Left ventricle myocardium inferior (tissue), 1 donor: Measurements from ENCODE around the gene STRIT1. TPM values are rescaled to one million over a fixed set of nuclear protein-coding genes. Genes with fewer than 3 reads are reported as not detected.

Experiments used
- DNase-seq: peaks from one replicate; pipeline ENCODE4 v3.0.0-alpha.2; 2020
- H3K27ac ChIP-seq: fragments of 200-600 bp; replicated peaks from 2 replicates; pipeline ENCODE4 v1.8.0; 2021
- H3K27me3 ChIP-seq: fragments of 200-600 bp; 2 replicates; pipeline ENCODE4 v1.8.0; 2021; ENCODE audit warnings: low read depth
- H3K36me3 ChIP-seq: fragments of 200-600 bp; 2 replicates; pipeline ENCODE4 v1.8.0; 2021
- H3K4me1 ChIP-seq: fragments of 200-600 bp; 2 replicates; pipeline ENCODE4 v1.8.0; 2021
- H3K4me3 ChIP-seq: fragments of 200-600 bp; 2 replicates; pipeline ENCODE4 v1.8.0; 2021; ENCODE audit warnings: mild to moderate bottlenecking, moderate library complexity
- H3K9me3 ChIP-seq: fragments of 200-600 bp; replicated peaks from 2 replicates; pipeline ENCODE4 v1.8.0; 2021
- CTCF ChIP-seq: fragments of 200-600 bp; IDR thresholded peaks from 2 replicates; pipeline ENCODE4 v1.8.0; 2021; ENCODE audit warnings: antibody characterized with exemption, mild to moderate bottlenecking, borderline replicate concordance
- intact Hi-C: fragments of 100-400 bp; cut with micrococcal nuclease; formaldehyde crosslinking; loops from one replicate; pipeline ENCODE4 v1.11.0; 2022
- long read RNA-seq: library from polyadenylated mRNA; unstranded; transcript quantifications from one replicate; pipeline ENCODE4 v2.0.0, GENCODE V29; 2021
- total RNA-seq: library from RNA; stranded (reverse); fragmentation: NEBNext Ultra II Directional; extraction: Animal tissue kit (Norgen Biotek cat#: 25700); gene quantifications from one replicate; pipeline ENCODE4 v1.2.1, GENCODE V29; 2021
- donor health status: DM: no; HTN: yes; CAD: no; lungs with severe emphysema.

STRIT1 gene
- 11.7 TPM for total RNA-seq
- long read RNA-seq, transcript DWORF-201 (3 exons, 873 nt) = major isoform, 5 of 5 reads
- long read RNA-seq, partial matches to known transcripts = 0 of 5 reads
- long read RNA-seq, other reads (novel, unspliced or antisense) = 0 of 5 reads

- Histone ChIP-seq H3K4me3 (no peak within 1 kb of the TSS), H3K4me1 (no peaks in the 10 kb centered on the region), H3K27ac (no peak within 1 kb of the TSS), H3K36me3 (no peaks in the 10 kb centered on the region), H3K27me3 (no peaks in the 10 kb centered on the region), H3K9me3 (peaks cover 26% of the 10 kb centered on the region)
- no peak for DNase-seq
- TF ChIP-seq CTCF = no peak
- intact Hi-C loops = no loop called here
These were observed at the start of gene STRIT1 for GRCh38 chr3:155293516-155293915. Gene STRIT1, minus strand, starts transcription at chr3:155293683.

- Histone ChIP-seq H3K4me3 (no peak overlapping the region), H3K27me3 (no peaks in the 10 kb centered on the region), H3K27ac (no peak overlapping the region), H3K4me1 (no peaks in the 10 kb centered on the region), H3K9me3 (no peaks in the 10 kb centered on the region), H3K36me3 (no peaks in the 10 kb centered on the region)
- no peak for DNase-seq
- intact Hi-C loops = no loop called here
- no peak for TF ChIP-seq CTCF
These were observed 48.9 kb upstream of the STRIT1 start for GRCh38 chr3:155342344-155342743.

- DNase-seq = no peak
- intact Hi-C loops = no loop called here
- TF ChIP-seq CTCF = no peak
- Histone ChIP-seq H3K36me3 (no peaks in the 10 kb centered on the region), H3K27me3 (no peaks in the 10 kb centered on the region), H3K4me1 (peaks cover 7% of the 10 kb centered on the region), H3K9me3 (no peaks in the 10 kb centered on the region), H3K4me3 (no peak overlapping the region), H3K27ac (no peak overlapping the region)
These were observed 45.6 kb upstream of the STRIT1 start for GRCh38 chr3:155339052-155339451.

DNA sequence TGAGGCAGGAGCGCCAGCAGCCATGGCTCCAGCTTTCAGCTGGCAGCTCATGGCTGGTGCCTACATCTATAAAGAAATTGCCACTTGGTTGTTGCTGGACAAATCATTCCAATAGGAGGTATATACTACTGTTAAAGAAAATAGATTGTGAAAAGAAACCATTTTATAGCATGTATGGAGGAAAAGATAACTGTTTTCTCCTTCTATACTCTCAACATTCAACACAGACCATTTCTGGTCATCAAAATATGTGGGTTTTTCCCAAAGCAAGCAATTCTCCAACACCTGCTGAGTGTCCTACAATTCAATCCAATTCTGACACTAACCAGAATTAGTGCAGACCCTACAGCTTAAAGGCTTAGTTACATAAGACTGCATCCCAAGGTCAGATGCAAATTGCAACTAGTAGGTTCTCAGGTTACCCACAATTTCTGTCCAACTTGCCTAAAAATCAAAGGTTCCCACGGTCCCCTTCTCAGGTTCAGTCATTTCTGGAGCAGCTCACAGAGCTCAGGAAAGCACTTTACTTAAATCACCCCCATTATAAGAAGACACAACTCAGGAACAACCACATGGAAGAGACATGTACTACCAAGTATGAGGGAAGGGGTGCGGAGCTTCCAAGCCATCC, 42.4 kb upstream of the STRIT1 start:
- no peaks in the 10 kb centered on the region for H3K36me3 ChIP-seq
- no peak for TF ChIP-seq CTCF
- no peak overlapping the region for H3K4me3 ChIP-seq
- intact Hi-C loops = no loop called here
- H3K4me1 ChIP-seq = peaks cover 7% of the 10 kb centered on the region
- no peak for DNase-seq
- H3K27ac ChIP-seq = no peak overlapping the region
- H3K9me3 ChIP-seq = no peaks in the 10 kb centered on the region
- H3K27me3 ChIP-seq = no peaks in the 10 kb centered on the region

DNA sequence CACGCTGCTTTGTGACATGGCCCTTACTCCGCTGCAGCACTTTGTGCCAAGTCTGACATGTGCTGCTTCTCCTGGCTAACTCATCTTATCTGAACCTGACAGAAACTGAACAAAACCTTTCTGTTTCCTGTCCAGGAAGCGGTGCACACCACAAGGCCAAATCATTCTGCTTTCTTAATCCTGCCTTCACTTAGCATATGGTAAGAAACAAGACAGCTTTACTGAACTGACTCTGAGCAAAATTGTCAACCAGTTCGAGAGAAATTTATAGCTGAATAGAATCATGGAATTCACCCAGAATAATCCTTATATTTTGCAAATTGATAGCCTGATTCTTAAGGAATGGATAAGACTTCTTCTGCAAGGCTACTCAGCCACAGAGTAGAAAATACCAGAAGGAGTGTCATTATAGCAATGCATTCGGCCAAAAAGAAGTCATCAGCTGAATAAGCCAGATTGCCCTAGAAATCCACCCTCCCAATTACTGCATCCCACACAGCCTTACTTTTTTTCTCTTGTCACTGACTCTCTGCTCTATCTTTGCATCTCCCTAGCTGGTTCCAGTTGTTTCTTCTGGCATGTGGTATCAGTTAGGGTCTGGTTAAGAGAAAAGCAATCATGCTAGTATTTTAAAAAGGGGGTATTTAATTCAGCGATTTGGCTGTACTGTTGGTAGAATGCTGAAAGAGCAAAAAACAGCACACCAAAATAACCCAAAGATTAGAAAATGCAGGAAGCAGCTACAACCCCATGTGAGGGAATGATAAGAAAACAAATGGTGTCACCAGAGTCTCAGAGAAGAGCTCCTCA, 41.6 kb upstream of the STRIT1 start:
- no peak overlapping the region for H3K4me3 ChIP-seq
- H3K27me3 ChIP-seq = no peaks in the 10 kb centered on the region
- no peaks in the 10 kb centered on the region for H3K9me3 ChIP-seq
- no peak for DNase-seq
- no peaks in the 10 kb centered on the region for H3K36me3 ChIP-seq
- no peak for TF ChIP-seq CTCF
- intact Hi-C loops = no loop called here
- peaks cover 7% of the 10 kb centered on the region for H3K4me1 ChIP-seq
- H3K27ac ChIP-seq = no peak overlapping the region
